Caki2 (cell line): ENCODE data around the gene LSM2. TPM values are rescaled to one million over a fixed set of nuclear protein-coding genes. Genes with fewer than 3 reads are reported as not detected.
"Not testable (repeated sequence)": the region's sequence is repeated elsewhere in the genome, so short reads cannot be mapped to it uniquely, and the experiment has no call there.

Experiments
- DNase-seq: peaks from one replicate; pipeline ENCODE4 v3.0.0-alpha.2; 2015; ENCODE audit warnings: low read depth
- in situ Hi-C: cut with HindIII; loops from 2 replicates; pipeline ENCODE4 v1.10.0; 2016; ENCODE audit warnings: low sequenced_read_pairs, low pct_unique_long_range_greater_than_20kb, mixed read lengths
- total RNA-seq: library from RNA; depleted of rRNA; stranded (reverse); fragments of >200 nt; shearing (Covaris generic); gene quantifications from 2 replicates; pipeline ENCODE4 v1.2.3, GENCODE V29; 2014; ENCODE audit warnings: low replicate concordance; rRNA removed

LSM2 gene
- 75.6 and 85.5 TPM in 2 replicates for total RNA-seq

- DNase-seq: peak; percentile 97
- in situ Hi-C loops: no loop called here
These were observed at the start of gene LSM2 for GRCh38 chr6:31806470-31807272. TSS of gene LSM2 (minus strand) at chr6:31806966. CDS start at chr6:31806757, 209 bp downstream.

DNA sequence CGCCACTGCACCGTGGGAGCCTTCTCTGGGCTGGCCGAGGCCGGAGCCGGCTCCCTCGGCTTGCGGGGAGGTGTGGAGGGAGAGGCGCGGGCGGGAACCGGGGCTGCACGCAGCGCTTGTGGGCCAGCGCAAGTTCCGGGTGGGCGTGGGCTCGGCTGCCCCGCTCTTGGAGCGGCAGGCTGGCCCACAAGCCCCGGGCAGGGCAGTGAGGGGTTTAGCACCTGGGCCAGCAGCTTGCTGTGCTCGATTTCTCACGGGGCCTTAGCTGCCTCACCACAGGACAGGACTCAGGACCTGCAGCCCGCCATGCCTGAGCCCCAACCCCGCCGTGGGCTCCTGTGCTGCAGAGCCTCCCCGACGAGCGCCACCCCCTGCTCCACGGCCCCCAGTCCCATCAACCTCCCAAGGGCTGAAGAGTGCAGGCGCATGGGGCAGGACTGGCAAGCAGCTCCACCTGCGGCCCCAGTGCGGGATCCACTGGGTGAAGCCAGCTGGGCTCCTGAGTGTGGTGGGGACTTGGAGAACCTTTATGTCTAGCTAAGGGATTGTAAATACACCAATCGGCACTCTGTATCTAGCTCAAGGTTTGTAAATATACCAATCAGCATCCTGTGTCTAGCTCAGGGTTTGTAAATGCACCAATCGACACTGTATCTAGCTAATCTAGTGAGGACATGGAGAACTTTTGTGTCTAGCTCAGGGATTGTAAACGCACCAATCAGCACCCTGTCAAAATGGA is 45.4 kb upstream of the LSM2 start:
- peak; percentile 84 for DNase-seq
- in situ Hi-C loops: not testable (repeated sequence)

GRCh38 chr6:31851485-31851832 is 44.7 kb upstream of the LSM2 start:
- DNase-seq: peak; percentile 97
- in situ Hi-C loops: no loop called here

GRCh38 chr6:31850765-31851484 is 44.2 kb upstream of the LSM2 start:
- DNase-seq: no peak
- in situ Hi-C loops: no loop called here

GRCh38 chr6:31847276-31847978 is 40.7 kb upstream of the LSM2 start:
- in situ Hi-C loops: no loop called here
- no peak for DNase-seq

- DNase-seq: peak; percentile 58
- in situ Hi-C loops: no loop called here
These were observed 37.7 kb upstream of the LSM2 start for GRCh38 chr6:31844507-31844906.

- in situ Hi-C loops: no loop called here
- DNase-seq: no peak
These were observed 35.3 kb upstream of the LSM2 start for GRCh38 chr6:31842053-31842452.

DNA sequence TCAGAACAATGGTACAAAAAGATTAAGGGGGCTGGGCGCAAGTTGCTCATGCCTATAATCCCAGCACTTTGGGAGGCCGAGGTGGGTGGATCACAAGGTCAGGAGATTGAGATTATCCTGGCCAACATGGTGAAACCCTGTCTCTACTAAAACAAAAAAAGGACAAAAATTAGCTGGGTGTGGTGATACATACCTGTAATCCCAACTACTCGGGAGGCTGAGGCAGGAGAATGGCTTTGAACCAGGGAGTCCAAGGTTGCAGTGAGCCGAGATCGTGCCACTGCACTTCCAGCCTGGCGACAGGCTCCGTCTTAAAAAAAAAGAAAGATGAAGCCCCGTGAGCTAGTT is 33.0 kb upstream of the LSM2 start:
- DNase-seq, in situ Hi-C loops: not testable (repeated sequence)

DNA sequence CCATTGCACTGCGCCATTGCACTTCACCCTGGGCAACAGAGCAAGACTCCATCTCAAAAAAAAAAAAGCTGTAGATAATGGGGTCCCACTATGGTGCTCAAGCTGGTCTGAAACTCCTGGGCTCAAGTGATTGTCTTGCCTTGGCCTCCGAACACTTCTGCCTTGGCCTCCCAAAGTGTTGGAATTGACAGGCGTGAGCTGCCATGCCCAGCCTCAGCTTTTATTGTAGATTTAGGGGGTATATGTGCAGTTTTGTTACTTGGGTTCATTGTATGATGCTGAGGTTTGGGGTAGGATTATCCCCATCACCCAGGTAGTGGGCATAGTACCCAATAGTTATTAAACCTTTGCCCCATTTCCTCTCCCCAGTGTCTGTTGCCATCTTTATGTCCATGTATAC is 32.2 kb upstream of the LSM2 start:
- DNase-seq: no peak
- in situ Hi-C loops: no loop called here

DNA sequence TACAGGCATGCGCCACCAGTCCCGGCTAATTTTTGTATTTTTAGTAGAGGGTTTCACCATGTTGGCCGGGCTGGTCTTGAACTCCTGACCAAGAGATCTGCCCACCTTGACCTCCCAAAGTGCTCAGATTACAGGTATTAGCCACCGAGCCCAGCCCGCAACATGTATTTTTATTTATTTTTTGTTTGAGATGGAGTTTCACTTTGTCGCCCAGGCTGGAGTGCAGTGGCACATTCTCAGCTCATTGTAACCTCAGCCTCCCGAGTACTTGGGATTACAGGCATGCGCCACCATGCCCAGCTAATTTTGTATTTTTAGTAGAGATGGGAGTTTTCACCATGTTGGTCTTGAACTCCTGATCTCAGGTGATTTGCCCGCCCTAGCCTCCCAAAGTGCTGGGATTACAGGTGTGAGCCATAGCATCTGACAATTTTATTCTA is 31.4 kb upstream of the LSM2 start:
- DNase-seq, in situ Hi-C loops: not testable (repeated sequence)

DNA sequence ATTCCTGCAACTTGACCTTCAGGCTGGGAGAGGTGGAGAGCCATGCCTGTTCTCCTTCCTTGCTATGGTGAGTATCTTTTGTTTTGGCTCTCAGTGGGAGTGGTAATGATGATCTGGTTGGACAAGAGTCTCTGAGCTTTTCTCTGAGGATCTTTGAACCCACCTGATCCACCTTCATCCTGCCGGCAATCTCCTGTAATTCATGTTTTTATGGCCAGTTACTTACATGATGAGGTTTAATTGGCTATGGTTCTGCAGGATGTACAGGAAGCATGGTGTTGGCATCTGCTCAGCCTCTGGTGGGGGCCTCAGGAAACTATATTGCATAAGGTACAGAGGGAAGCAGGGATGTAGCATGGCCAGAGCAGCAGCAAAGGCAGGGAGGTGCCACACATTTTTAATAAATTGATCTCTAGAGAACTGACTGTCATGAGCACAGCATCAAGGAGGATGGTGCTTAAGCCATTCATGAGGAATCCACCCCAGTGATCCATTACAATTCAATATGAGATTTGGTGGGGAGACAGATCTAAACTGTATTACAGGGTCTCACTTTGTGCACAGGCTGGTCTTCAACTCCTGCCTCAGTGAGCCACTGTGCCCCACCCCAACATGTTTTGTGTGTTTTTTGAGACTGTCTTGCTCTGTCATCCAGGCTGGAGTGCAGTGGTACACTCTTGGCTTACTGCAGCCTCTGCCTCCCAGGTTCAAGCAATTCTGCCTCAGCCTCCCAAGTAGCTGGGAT is 30.8 kb upstream of the LSM2 start:
- in situ Hi-C loops: no loop called here
- no peak for DNase-seq

DNA sequence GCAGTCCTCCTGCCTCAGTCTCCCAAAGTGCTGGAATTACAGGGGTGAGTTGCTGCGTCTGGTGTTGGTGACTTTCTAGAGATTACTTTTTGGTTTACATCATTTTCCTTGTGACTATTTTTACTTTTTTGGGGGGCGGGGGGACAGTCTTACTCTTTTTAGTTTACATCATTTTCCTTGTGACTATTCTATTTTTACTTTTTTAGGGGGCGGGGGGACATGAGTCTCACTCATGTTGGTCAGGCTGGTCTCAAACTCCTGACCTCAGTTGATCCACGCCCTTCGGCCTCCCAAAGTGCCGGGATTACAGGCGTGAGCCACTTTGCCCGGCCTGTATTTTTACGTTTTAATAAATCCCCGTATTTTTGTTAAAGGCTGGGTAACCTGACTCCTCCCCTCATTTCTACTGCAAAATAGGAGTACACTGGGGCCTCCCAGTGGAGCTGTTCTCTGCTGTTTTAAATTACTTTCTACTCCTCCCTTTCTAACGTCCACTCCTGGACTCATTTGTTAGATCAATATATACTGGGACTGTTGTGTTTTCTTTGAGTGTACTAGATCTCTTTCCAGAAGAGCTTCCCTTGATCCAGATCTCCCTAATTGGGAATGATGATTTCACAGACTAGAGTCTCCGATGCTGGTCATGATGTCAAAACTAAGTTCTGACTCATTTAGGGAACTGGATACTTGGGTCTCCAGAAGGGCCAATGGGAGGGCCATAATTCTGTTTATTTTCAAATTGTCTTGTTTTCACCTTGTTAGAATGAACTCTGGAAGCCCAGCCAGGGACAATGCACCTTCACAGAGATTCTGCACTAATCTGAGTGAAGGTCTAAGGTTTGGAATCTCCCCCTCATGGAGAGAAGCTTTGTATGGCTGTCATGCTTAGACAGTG is 30.0 kb upstream of the LSM2 start:
- DNase-seq: peak; percentile 58
- in situ Hi-C loops: no loop called here

- in situ Hi-C loops: no loop called here
- no peak for DNase-seq
These were observed 29.3 kb upstream of the LSM2 start for GRCh38 chr6:31836047-31836473.

DNA sequence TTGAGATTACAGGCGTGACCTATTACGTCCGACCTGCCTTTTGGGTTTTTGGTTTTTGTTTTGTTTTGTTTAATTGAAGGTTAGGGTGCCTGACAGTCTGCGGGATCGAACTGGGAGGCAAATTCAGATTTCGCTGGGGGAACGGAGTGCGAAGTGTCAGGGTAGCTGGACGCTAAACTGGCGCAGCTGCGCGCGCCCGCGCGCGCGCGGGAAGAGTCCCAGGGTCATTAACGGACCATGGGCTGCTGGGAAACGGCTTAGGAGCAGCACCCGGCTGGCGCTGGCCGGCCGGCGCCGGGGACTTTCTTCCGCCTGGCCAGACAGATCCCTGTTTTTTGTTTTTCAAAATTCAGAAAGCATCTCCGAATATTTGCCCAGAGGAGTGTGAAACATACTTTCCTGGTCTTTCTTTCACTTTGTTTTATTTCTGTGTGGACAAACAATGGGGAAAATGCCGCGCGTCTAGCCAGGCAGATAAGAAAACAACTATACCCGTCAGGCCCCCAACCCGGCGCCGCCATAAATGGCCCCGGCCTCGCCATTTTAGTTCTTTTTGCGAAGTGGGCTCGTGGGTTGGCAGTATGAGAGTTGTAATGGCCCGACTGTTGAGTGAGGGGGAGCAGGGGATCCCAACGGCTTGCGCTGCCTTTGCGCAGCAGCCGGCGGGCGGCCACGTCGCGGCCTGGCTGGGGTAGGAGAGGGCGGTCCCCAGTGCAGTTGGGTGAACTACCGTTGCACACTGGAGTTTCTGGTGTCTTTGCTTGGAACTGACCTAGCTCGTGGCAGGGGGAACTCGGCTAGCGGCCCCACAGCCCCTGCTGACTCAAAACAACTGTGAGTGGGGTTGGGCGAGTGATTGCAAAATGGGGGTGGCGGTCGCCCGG is 27.8 kb upstream of the LSM2 start:
- DNase-seq: peak; percentile 88
- in situ Hi-C loops: no loop called here

DNA sequence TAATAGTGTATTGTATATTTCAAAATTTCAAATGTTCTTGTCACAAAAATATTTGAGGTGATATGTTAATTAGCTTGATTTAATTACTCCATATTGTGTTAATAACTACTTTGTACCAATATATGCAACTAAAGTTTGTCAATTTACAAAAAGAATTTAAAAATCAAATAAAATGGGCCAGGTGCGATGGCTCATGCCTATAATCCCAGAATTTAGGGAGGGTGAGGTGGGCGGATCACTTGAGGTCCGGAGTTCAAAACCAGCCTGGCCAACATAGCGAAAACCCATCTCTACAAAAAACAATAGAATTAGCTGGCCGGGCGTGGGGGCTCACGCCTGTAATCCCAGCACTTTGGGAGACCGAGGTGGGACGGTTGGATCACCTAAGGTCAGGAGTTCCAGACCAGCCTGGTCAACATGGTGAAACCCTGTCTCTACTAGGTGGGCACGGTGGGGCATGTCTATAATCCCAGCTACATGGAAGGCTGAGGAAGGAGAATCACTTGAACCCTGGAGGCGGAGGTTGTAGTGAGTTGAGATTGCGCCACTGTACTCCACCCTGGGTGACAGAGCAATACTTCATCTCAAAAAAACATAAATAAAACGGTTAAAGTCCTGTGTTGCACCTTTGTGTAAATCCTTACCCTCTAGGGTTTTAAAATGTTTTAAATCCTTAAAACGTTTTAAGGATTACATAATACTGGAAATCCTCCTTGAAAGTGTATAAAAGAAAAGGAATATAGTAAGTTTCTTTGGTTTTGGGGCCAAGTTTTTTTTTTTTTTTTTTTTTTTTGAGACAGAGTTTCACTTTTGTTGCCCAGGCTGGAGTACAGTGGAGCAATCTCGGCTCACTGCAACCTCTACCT is 24.8 kb upstream of the LSM2 start:
- DNase-seq: no peak
- in situ Hi-C loops: no loop called here
